ES-I3 (cell line): ENCODE measurements around the gene GNAQ.

ENCODE experiments used
- H3K36me3 ChIP-seq: 2 replicates; pipeline ENCODE4 v1.6.1; 2013; ENCODE audit warnings: mild to moderate bottlenecking, low read length, control low read depth, moderate library complexity; ENCODE audit not compliant: insufficient read depth
- H3K4me1 ChIP-seq: 2 replicates; pipeline ENCODE4 v1.6.1; 2013; ENCODE audit warnings: mild to moderate bottlenecking, control low read depth, low read length; ENCODE audit not compliant: insufficient read depth
- H3K9ac ChIP-seq: 2 replicates; pipeline ENCODE4 v1.6.1; 2013; ENCODE audit warnings: low read depth, mild to moderate bottlenecking, low read length, moderate library complexity
- H3K9me3 ChIP-seq: 2 replicates; pipeline ENCODE4 v1.6.1; 2013; ENCODE audit warnings: mild to moderate bottlenecking, low read length, moderate library complexity; ENCODE audit not compliant: control insufficient read depth, insufficient read depth

Gene GNAQ

DNA sequence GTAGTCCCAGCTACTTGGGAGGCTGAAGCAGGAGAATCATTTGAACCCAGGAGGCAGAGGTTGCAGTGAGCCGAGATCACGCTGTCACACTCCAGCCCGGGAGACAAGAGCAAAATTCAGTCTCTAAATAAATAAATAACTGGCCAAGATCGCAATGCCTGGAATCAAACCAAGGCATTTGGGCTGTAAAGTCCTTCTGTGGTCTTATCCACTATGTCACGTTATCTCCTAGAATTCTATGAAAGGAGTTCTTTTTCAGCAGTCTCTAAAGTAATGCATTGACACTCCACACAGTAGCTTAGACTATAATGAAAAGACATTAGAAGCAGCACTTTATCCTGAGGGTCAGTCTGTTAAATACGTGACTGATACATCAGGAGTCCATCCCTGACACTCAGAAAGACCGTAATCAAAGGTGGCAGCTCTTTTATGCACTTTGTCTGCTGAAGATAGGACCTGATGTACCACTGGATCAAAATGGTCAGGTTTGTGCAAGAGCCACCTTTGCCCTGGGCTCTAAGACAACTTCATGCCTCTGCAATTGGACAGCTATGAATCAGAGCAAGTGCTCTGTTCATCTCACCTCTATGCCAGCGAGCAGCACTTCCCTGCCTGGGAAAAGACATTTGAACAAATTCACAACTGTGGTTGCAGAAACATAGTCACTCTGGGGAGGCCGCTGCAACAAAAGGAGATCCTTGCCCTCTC lies 351.8 kb downstream of the GNAQ start:
- no peaks in the 10 kb centered on the region for H3K9me3 ChIP-seq
- H3K9ac ChIP-seq, result no peak overlapping the region
- no peaks in the 10 kb centered on the region for H3K36me3 ChIP-seq
- H3K4me1 ChIP-seq, result no peaks in the 10 kb centered on the region

- Histone ChIP-seq H3K9ac (no peak overlapping the region), H3K36me3 (no peaks in the 10 kb centered on the region), H3K4me1 (no peaks in the 10 kb centered on the region), H3K9me3 (no peaks in the 10 kb centered on the region)
Measured at GRCh38 chr9:77679088-77679487, 352.5 kb downstream of the GNAQ start.

GRCh38 chr9:77677957-77678535 lies 353.6 kb downstream of the GNAQ start:
- no peaks in the 10 kb centered on the region for H3K4me1 ChIP-seq
- no peak overlapping the region for H3K9ac ChIP-seq
- no peaks in the 10 kb centered on the region for H3K36me3 ChIP-seq
- H3K9me3 ChIP-seq, result no peaks in the 10 kb centered on the region

GRCh38 chr9:77677397-77677796 lies 354.2 kb downstream of the GNAQ start:
- H3K9me3 ChIP-seq, result no peaks in the 10 kb centered on the region
- no peak overlapping the region for H3K9ac ChIP-seq
- H3K36me3 ChIP-seq, result no peaks in the 10 kb centered on the region
- H3K4me1 ChIP-seq, result no peaks in the 10 kb centered on the region

GRCh38 chr9:77673941-77674791 lies 357.4 kb downstream of the GNAQ start:
- H3K4me1 ChIP-seq, result no peaks in the 10 kb centered on the region
- no peaks in the 10 kb centered on the region for H3K36me3 ChIP-seq
- no peaks in the 10 kb centered on the region for H3K9me3 ChIP-seq
- no peak overlapping the region for H3K9ac ChIP-seq

DNA sequence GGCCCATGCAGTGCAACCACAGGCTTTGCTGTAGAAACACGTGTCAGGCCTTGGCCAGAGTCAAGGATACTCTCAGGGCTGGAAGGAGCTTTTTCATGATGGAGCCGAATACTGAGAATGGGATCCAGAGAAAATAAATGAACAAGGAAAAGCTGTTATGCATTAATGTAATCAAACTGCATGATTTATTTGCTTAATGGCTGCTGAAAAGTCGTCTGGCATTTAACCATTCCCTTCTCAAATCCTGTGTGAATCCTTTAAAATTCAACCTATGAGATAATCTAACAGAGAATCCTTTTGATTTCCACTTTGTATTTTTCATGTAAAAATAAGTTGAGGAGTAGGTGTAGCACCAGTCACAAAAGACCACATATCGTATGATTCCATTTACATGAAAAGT lies 359.4 kb downstream of the GNAQ start:
- no peaks in the 10 kb centered on the region for H3K36me3 ChIP-seq
- H3K4me1 ChIP-seq, result no peaks in the 10 kb centered on the region
- H3K9ac ChIP-seq, result no peak overlapping the region
- H3K9me3 ChIP-seq, result no peaks in the 10 kb centered on the region

- H3K9me3 ChIP-seq, result no peaks in the 10 kb centered on the region
- H3K36me3 ChIP-seq, result no peaks in the 10 kb centered on the region
- no peak overlapping the region for H3K9ac ChIP-seq
- no peaks in the 10 kb centered on the region for H3K4me1 ChIP-seq
Measured at GRCh38 chr9:77667151-77667550, 364.5 kb downstream of the GNAQ start.
